GM23248 (cell line): ENCODE data around the gene CUX1.

Experiments
- EZH2 ChIP-seq: fragments of 200-600 bp; sonication (generic); IDR thresholded peaks from 2 replicates; pipeline ENCODE4 v1.6.1; 2018; ENCODE audit warnings: antibody characterized with exemption, mild to moderate bottlenecking; ENCODE audit not compliant: insufficient read depth, poor library complexity, severe bottlenecking
- EZH2phosphoT487 ChIP-seq: fragments of 200-600 bp; sonication (generic); IDR thresholded peaks from 2 replicates; pipeline ENCODE4 v1.6.1; 2018; ENCODE audit warnings: antibody characterized with exemption, moderate library complexity, mild to moderate bottlenecking, low read depth; ENCODE audit not compliant: insufficient read depth

DNA sequence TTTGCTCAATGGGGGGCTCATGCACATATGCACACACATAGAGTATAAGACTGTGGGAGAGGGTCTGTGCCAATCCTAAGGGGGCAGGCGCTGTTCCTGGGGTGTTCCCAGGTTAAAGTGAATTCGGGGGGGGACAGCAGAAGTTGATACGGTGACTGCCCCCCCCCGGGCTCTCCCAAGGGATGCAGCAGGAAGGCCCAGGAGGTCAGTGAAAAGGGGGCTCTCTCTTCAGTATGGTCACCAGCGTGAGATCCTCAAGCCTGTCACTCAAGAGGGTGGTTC is 506.4 kb downstream of the CUX1 start:
- TF ChIP-seq EZH2 (no peak), EZH2phosphoT487 (no peak)
